Gastrocnemius medialis (tissue), 4 donors: Measurements from ENCODE around the gene ZNF836. TPM values are rescaled to one million over a fixed set of nuclear protein-coding genes. Genes with fewer than 3 reads are reported as not detected.

Experiments
- ATAC-seq, 2 donors: fragments of 150-250 bp; one replicate each; pipeline ENCODE4 v1.9.1; 2016
- DNase-seq, 2 donors: peaks; one replicate each; pipeline ENCODE4 v3.0.0-alpha.2; 2019
- H3K27ac ChIP-seq, 4 donors: fragments of 200-600 bp; sonication (generic); 1 replicate in 1 of 4; 2 replicates in 3 of 4; pipeline ENCODE4 v1.5.1; 2016 to 2018; ENCODE audit warnings: mild to moderate bottlenecking in 2 of 4, moderate library complexity in 1 of 4
- H3K27me3 ChIP-seq, 3 donors: fragments of 200-600 bp; sonication (generic) in 2 of 3; 1 replicate in 1 of 3; 2 replicates in 2 of 3; pipeline versions ENCODE4 v1.5.1 to v1.6.0; 2016 to 2019; ENCODE audit warnings: mild to moderate bottlenecking in 1 of 3, moderate library complexity in 1 of 3
- H3K36me3 ChIP-seq, 2 donors: fragments of 200-600 bp; sonication (generic) in 1 of 2; one replicate each; pipeline ENCODE4 v1.5.1; 2017 to 2018
- H3K4me1 ChIP-seq, 2 donors: fragments of 200-600 bp; sonication (generic) in 1 of 2; one replicate each; pipeline ENCODE4 v1.5.1; 2016 to 2017; ENCODE audit warnings: mild to moderate bottlenecking in 2 of 2
- H3K4me3 ChIP-seq, 4 donors: fragments of 200-600 bp; sonication (generic) in 3 of 4; 1 replicate in 1 of 4; 2 replicates in 3 of 4; pipeline ENCODE4 v1.5.1; 2016 to 2019; ENCODE audit warnings: mild to moderate bottlenecking in 2 of 4
- H3K9me3 ChIP-seq, 3 donors: fragments of 200-600 bp; sonication (generic) in 2 of 3; 1 replicate in 1 of 3; 2 replicates in 2 of 3; pipeline ENCODE4 v1.5.1; 2016 to 2019
- CTCF ChIP-seq, 5 experiments: fragments of 450-650 bp in 3 of 5; fragments of 200-600 bp in 2 of 5; sonication (generic) in 2 of 5; IDR thresholded peaks in 4 of 5; conservative IDR thresholded peaks in 1 of 5; 1 replicate in 4 of 5; 2 replicates in 1 of 5; pipeline ENCODE4 v1.5.1; 2016 to 2019; ENCODE audit warnings: antibody characterized with exemption in 5 of 5, mild to moderate bottlenecking in 3 of 5, moderate library complexity in 3 of 5
- POLR2A ChIP-seq, 2 donors: fragments of 450-650 bp; IDR thresholded peaks; one replicate each; pipeline ENCODE4 v1.6.1; 2017; ENCODE audit warnings: antibody characterized with exemption in 2 of 2, mild to moderate bottlenecking in 2 of 2, moderate library complexity in 2 of 2
- in situ Hi-C, 4 donors: fragments of 200-750 bp; cut with MboI; loops; one replicate each; pipeline versions ENCODE4 v1.15.0 to v1.8.0; 2017; ENCODE audit warnings: low sequenced_read_pairs in 4 of 4
- intact Hi-C: fragments of 100-400 bp; cut with DNase I; formaldehyde crosslinking; loops from one replicate; pipeline ENCODE4 v1.15.1; 2023; ENCODE audit warnings: low total_unique reads
- total RNA-seq, 4 donors: library from RNA; depleted of rRNA; stranded (reverse); fragments of >200 nt; gene quantifications; one replicate each; pipeline versions ENCODE4 v1.1.0 to v1.2.3, GENCODE V29; 2016

The ZNF836 gene
- total RNA-seq, 4 donors from 2014 or later = 1.2 to 4.9 (median 2.3) TPM

- intact Hi-C loops = loop anchor here (1.0 to 5.0 kb wide), 6 partner anchors 10 to 823 kb away; partner anchors contain the start of genes ETFB, ZNF616, ZNF808 and ZNF836
- H3K4me1 ChIP-seq = peaks cover 47 to 53% of the 10 kb centered on the region in 2 donors
- ATAC-seq = peak; percentile 90 to 95
Measured at GRCh38 chr19:52189735-52190486, 18.5 kb upstream of the ZNF836 start, which contains the start of gene PPP2R1A. TSS of gene PPP2R1A (plus strand) at chr19:52190052. CDS start at chr19:52190097, 45 bp downstream.

GRCh38 chr19:52188822-52189734 is 17.7 kb upstream of the ZNF836 start:
- no peak for DNase-seq
- H3K4me3 ChIP-seq = peak overlapping the region; percentile 40 to 61 (median 53)
- in situ Hi-C loops = no loop called here
- TF ChIP-seq POLR2A (IDR thresholded peaks at IDR 0.05) (no peak), CTCF (IDR thresholded peaks at IDR 0.05 in 4 of 5, conservative IDR thresholded peaks at IDR 0.05 in 1 of 5) (peak in 2 of 5 experiments; percentile 18 to 23)
- ATAC-seq = peak; percentile 15 to 16
- H3K27ac ChIP-seq = peak overlapping the region; percentile 90 to 93 (median 92)
- intact Hi-C loops = loop anchor here (1.0 to 5.0 kb wide), 5 partner anchors 11 to 822 kb away; partner anchors contain the start of genes ETFB, ZNF616 and ZNF836
- peaks cover 39 to 45% of the 10 kb centered on the region in 2 donors for H3K4me1 ChIP-seq
- H3K9me3 ChIP-seq = no peaks in the 10 kb centered on the region
- no peaks in the 10 kb centered on the region for H3K27me3 ChIP-seq
- peaks cover 0 to 7% of the 10 kb centered on the region in 2 donors for H3K36me3 ChIP-seq

More at GRCh38 chr19:52189735-52190486, 18.5 kb upstream of the ZNF836 start, which contains the start of gene PPP2R1A:
- peak; percentile 100 for DNase-seq
- Histone ChIP-seq H3K36me3 (peaks cover 0 to 7% of the 10 kb centered on the region in 2 donors), H3K27me3 (no peaks in the 10 kb centered on the region), H3K4me3 (peak within 1 kb of the TSS; percentile 68 to 99 (median 88)), H3K27ac (peak within 1 kb of the TSS; percentile 92 to 99 (median 94)), H3K9me3 (no peaks in the 10 kb centered on the region)
- in situ Hi-C loops = no loop called here
- TF ChIP-seq CTCF (IDR thresholded peaks at IDR 0.05 in 4 of 5, conservative IDR thresholded peaks at IDR 0.05 in 1 of 5) (no peak), POLR2A (IDR thresholded peaks at IDR 0.05) (peak; percentile 88 to 95)

GRCh38 chr19:52187407-52187806 is 16.0 kb upstream of the ZNF836 start:
- H3K27me3 ChIP-seq = no peaks in the 10 kb centered on the region
- in situ Hi-C loops = no loop called here
- intact Hi-C loops = loop anchor here (5.0 kb wide), 1 partner anchor 50 kb away; no protein-coding TSS in a partner anchor
- H3K36me3 ChIP-seq = no peaks in the 10 kb centered on the region
- no peak overlapping the region for H3K4me3 ChIP-seq
- peaks cover 27 to 29% of the 10 kb centered on the region in 2 donors for H3K4me1 ChIP-seq
- no peak overlapping the region for H3K27ac ChIP-seq
- ATAC-seq (no peak), DNase-seq (no peak)
- H3K9me3 ChIP-seq = no peaks in the 10 kb centered on the region
- TF ChIP-seq POLR2A (IDR thresholded peaks at IDR 0.05) (no peak), CTCF (IDR thresholded peaks at IDR 0.05 in 4 of 5, conservative IDR thresholded peaks at IDR 0.05 in 1 of 5) (no peak)

- peaks cover 5 to 7% of the 10 kb centered on the region in 2 donors for H3K4me1 ChIP-seq
- H3K9me3 ChIP-seq = no peaks in the 10 kb centered on the region
- DNase-seq (no peak), ATAC-seq (no peak)
- H3K36me3 ChIP-seq = no peaks in the 10 kb centered on the region
- no peaks in the 10 kb centered on the region for H3K27me3 ChIP-seq
- intact Hi-C loops = no loop called here
- TF ChIP-seq CTCF (IDR thresholded peaks at IDR 0.05 in 4 of 5, conservative IDR thresholded peaks at IDR 0.05 in 1 of 5) (no peak), POLR2A (IDR thresholded peaks at IDR 0.05) (no peak)
- in situ Hi-C loops = no loop called here
- no peak overlapping the region for H3K27ac ChIP-seq
- H3K4me3 ChIP-seq = no peak overlapping the region
Measured at GRCh38 chr19:52176574-52176973, 5.2 kb upstream of the ZNF836 start.
